Tibial nerve (tissue), 4 donors: ENCODE results near the gene KTI12.

Experiments used
- EP300 ChIP-seq, 2 donors: sonication (generic); formaldehyde crosslinking; IDR thresholded peaks; one replicate each; pipeline ENCODE4 v1.6.1; 2017; ENCODE audit warnings: antibody characterized with exemption in 2 of 2, mild to moderate bottlenecking in 1 of 2
- POLR2A ChIP-seq, 2 donors: fragments of 450-650 bp; IDR thresholded peaks; one replicate each; pipeline ENCODE4 v1.6.1; 2017; ENCODE audit warnings: antibody characterized with exemption in 2 of 2, mild to moderate bottlenecking in 2 of 2, moderate library complexity in 2 of 2
- TF ChIP-seq, protein P1 (sequence below), 5 experiments: fragments of 200-600 bp in 3 of 5; fragments of 450-650 bp in 2 of 5; sonication (generic) in 3 of 5; IDR thresholded peaks; one replicate each; pipeline ENCODE4 v1.5.1; 2016 to 2019; ENCODE audit warnings: antibody characterized with exemption in 5 of 5, mild to moderate bottlenecking in 3 of 5, moderate library complexity in 2 of 5

DNA sequence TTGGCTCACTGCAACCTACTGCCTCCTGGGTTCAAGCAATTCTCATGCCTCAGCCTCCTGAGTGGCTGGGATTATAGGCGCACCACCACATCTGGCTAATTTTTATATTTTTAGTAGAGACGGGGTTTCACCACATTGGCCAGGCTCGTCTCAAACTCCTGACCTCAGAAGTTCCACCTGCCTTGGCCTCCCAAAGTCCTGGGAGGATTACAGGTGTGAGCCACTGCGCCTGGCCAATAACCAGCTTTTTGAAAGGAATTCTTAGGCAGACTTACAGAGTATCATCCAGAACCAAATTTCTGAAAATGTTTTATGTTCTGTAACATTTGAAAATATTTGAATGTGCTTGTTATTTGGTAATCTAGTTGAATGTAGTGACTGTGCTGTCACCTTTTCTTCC, 37.1 kb upstream of the KTI12 start:
- TF ChIP-seq, protein P1, sequence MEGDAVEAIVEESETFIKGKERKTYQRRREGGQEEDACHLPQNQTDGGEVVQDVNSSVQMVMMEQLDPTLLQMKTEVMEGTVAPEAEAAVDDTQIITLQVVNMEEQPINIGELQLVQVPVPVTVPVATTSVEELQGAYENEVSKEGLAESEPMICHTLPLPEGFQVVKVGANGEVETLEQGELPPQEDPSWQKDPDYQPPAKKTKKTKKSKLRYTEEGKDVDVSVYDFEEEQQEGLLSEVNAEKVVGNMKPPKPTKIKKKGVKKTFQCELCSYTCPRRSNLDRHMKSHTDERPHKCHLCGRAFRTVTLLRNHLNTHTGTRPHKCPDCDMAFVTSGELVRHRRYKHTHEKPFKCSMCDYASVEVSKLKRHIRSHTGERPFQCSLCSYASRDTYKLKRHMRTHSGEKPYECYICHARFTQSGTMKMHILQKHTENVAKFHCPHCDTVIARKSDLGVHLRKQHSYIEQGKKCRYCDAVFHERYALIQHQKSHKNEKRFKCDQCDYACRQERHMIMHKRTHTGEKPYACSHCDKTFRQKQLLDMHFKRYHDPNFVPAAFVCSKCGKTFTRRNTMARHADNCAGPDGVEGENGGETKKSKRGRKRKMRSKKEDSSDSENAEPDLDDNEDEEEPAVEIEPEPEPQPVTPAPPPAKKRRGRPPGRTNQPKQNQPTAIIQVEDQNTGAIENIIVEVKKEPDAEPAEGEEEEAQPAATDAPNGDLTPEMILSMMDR (IDR thresholded peaks at IDR 0.05) = no peak
- TF ChIP-seq POLR2A (IDR thresholded peaks at IDR 0.05) (no peak), EP300 (IDR thresholded peaks at IDR 0.05) (no peak)
